Prostate gland (tissue), 2 donors: ENCODE results near the gene SNAPC4. TPM values are rescaled to one million over a fixed set of nuclear protein-coding genes. Genes with fewer than 3 reads are reported as not detected.

ENCODE experiments used
- DNase-seq: peaks from one replicate; pipeline ENCODE4 v3.0.0-alpha.2; 2019; ENCODE audit warnings: low spot score
- H3K27ac ChIP-seq, 2 donors: fragments of 200-600 bp; sonication (generic); 2 replicates each; pipeline ENCODE4 v1.5.1; 2017 to 2019
- H3K27me3 ChIP-seq: fragments of 200-600 bp; sonication (generic); replicated peaks from 2 replicates; pipeline ENCODE4 v1.5.1; 2019; ENCODE audit not compliant: insufficient read depth
- H3K36me3 ChIP-seq, 2 donors: fragments of 200-600 bp; sonication (generic); 1 replicate in 1 of 2; 2 replicates in 1 of 2; pipeline versions ENCODE4 v1.5.1 to v1.8.1; 2017 to 2019
- H3K4me1 ChIP-seq: fragments of 200-600 bp; sonication (generic); replicated peaks from 2 replicates; pipeline ENCODE4 v1.5.1; 2019
- H3K4me3 ChIP-seq, 2 donors: fragments of 200-600 bp; sonication (generic); 2 replicates each; pipeline ENCODE4 v1.5.1; 2017 to 2019
- H3K9me3 ChIP-seq: fragments of 200-600 bp; sonication (generic); 2 replicates; pipeline ENCODE4 v1.5.1; 2017
- POLR2A ChIP-seq: fragments of 450-650 bp; IDR thresholded peaks from one replicate; pipeline ENCODE4 v1.6.1; 2016; ENCODE audit warnings: antibody characterized with exemption, mild to moderate bottlenecking
- POLR2AphosphoS5 ChIP-seq: sonication (generic); formaldehyde crosslinking; IDR thresholded peaks from one replicate; pipeline ENCODE4 v1.6.1; 2017; ENCODE audit warnings: antibody characterized with exemption
- WGBS: methylation state at CpG from one replicate; pipeline ENCODE4 v1.1.5; 2018; 5-methylcytosine and 5-hydroxymethylcytosine counted together
- intact Hi-C: fragments of 100-400 bp; cut with DNase I; formaldehyde crosslinking; loops from one replicate; pipeline ENCODE4 v1.14.2; 2022
- total RNA-seq, 2 donors: library from RNA; depleted of rRNA; stranded (reverse); fragments of >200 nt; gene quantifications; one replicate each; pipeline ENCODE4 v1.1.0, GENCODE V29; 2016
- TF ChIP-seq, protein P1 (sequence below), 4 experiments: fragments of 200-600 bp in 2 of 4; fragments of 450-650 bp in 2 of 4; sonication (generic) in 2 of 4; IDR thresholded peaks; 1 replicate in 3 of 4; 2 replicates in 1 of 4; pipeline ENCODE4 v1.5.1; 2016 to 2019; ENCODE audit warnings: antibody characterized with exemption in 4 of 4, mild to moderate bottlenecking in 2 of 4, moderate library complexity in 2 of 4

Gene SNAPC4
- total RNA-seq, 2 donors from 2014 or later, result 8.6 to 22.2 TPM

DNA sequence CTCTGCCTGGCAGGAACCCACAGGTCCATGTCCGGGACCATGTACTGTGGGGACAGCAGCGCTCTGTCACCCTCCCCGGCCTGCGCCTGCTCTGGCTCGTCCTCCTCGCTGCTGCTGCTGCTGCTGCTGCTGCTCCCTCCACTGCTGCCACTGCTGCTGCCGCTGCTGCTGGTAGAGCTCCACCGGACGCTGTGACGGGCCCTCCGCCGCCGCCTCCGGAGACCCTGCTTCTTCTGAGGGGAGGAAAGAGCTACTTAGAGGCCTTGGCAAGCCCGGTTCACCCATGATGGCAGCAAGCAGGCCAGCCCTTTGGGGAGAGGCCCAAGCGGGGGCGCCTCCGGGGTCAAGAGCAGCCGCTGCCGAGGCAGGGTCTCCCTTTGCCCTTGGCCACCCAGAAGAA lies 16.5 kb downstream of the SNAPC4 start:
- Histone ChIP-seq H3K9me3 (no peaks in the 10 kb centered on the region), H3K4me3 (no peak overlapping the region), H3K27ac (no peak overlapping the region), H3K4me1 (no peaks in the 10 kb centered on the region), H3K36me3 (no peaks in the 10 kb centered on the region), H3K27me3 (no peaks in the 10 kb centered on the region)
- TF ChIP-seq, protein P1, sequence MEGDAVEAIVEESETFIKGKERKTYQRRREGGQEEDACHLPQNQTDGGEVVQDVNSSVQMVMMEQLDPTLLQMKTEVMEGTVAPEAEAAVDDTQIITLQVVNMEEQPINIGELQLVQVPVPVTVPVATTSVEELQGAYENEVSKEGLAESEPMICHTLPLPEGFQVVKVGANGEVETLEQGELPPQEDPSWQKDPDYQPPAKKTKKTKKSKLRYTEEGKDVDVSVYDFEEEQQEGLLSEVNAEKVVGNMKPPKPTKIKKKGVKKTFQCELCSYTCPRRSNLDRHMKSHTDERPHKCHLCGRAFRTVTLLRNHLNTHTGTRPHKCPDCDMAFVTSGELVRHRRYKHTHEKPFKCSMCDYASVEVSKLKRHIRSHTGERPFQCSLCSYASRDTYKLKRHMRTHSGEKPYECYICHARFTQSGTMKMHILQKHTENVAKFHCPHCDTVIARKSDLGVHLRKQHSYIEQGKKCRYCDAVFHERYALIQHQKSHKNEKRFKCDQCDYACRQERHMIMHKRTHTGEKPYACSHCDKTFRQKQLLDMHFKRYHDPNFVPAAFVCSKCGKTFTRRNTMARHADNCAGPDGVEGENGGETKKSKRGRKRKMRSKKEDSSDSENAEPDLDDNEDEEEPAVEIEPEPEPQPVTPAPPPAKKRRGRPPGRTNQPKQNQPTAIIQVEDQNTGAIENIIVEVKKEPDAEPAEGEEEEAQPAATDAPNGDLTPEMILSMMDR (IDR thresholded peaks at IDR 0.05), result no peak
- TF ChIP-seq POLR2AphosphoS5 (no peak), POLR2A (no peak)
- intact Hi-C loops, result no loop called here
- 94% methylated on average over 17 of the region's 20 CpGs for WGBS
- no peak for DNase-seq

DNA sequence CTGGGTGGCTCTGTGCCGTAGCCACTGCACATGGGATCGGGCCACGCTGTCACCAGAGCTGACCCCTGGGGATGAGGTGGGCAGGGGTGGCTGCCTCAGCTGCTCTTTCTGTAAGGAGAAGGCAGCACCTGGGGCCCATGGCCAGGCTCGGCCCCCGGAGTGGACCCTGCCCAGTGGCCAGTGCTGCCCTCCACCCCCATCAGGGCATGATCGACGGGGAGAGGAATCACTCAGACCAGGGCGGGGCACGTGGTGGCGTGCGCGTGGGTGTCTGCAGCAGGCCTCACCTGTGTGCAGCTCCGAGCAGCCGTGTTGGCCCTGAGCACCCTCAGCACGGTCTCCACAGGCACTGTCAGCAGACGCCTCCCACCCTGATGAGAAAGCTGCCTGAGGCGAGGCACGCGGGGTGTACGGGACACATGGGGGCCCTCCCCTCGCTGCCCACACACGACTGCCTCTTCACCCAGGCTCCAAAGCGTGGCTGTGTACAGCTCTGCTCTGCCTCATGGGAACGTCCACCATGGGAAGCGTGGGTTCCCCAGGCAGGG lies 17.9 kb downstream of the SNAPC4 start:
- H3K4me1 ChIP-seq, result no peaks in the 10 kb centered on the region
- no peak overlapping the region for H3K27ac ChIP-seq
- no peak for DNase-seq
- H3K4me3 ChIP-seq, result no peak overlapping the region
- 92% methylated on average over 22 of the region's 25 CpGs for WGBS
- no peaks in the 10 kb centered on the region for H3K9me3 ChIP-seq
- no peaks in the 10 kb centered on the region for H3K27me3 ChIP-seq
- H3K36me3 ChIP-seq, result no peaks in the 10 kb centered on the region
- TF ChIP-seq POLR2AphosphoS5 (no peak), POLR2A (no peak)
- TF ChIP-seq, protein P1 (IDR thresholded peaks at IDR 0.05), result no peak
- intact Hi-C loops, result no loop called here

DNA sequence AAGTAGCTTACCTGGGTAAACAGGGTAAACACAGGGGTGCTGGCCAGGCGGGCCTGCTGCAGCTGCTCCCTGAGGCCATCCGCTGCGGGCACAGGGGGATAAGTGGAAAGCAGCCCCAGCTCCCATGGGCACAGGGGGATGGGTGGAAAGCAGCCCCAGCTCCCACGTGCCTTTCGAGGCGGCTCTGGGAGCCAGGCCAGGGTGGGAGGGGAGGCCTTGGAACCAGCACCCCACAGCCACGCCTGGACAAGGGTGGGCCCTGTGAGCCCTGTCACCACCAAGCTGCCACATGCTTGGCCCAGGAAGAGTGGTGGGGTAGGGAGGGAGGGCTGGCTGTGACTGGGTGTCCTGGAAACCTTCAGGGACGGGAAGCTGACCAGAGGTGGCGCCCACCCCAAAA lies 18.7 kb downstream of the SNAPC4 start:
- TF ChIP-seq, protein P1 (IDR thresholded peaks at IDR 0.05), result no peak
- TF ChIP-seq POLR2A (no peak), POLR2AphosphoS5 (no peak)
- Histone ChIP-seq H3K27me3 (no peaks in the 10 kb centered on the region), H3K4me1 (no peaks in the 10 kb centered on the region), H3K9me3 (no peaks in the 10 kb centered on the region), H3K27ac (no peak overlapping the region), H3K36me3 (no peaks in the 10 kb centered on the region), H3K4me3 (no peak overlapping the region)
- 80% methylated on average over 9 of the region's 9 CpGs for WGBS
- intact Hi-C loops, result no loop called here
- DNase-seq, result no peak

DNA sequence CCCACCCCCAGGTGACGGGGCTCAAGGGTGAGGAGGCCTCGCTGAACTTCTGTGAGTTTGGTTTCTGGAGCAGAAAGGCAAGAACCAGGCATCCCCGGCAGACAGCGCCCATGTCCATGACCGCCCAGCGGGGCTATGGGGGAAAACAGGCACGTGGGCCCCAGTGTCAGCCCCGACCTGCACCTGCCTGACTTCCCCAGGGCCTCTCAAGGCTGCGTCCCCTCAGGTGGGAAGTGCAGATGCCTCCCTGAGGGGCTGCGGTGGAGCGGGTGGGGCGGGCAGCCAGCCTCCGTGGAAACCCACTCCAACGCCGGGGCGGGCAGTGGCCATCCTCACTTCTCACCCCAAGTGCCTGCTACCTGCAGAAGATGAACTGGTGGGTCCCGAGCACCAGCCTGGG lies 19.6 kb downstream of the SNAPC4 start:
- Histone ChIP-seq H3K4me3 (no peak overlapping the region), H3K27me3 (no peaks in the 10 kb centered on the region), H3K4me1 (no peaks in the 10 kb centered on the region), H3K36me3 (no peaks in the 10 kb centered on the region), H3K9me3 (no peaks in the 10 kb centered on the region), H3K27ac (no peak overlapping the region)
- DNase-seq, result no peak
- intact Hi-C loops, result no loop called here
- TF ChIP-seq, protein P1 (IDR thresholded peaks at IDR 0.05), result no peak
- no peak for TF ChIP-seq POLR2A
- no peak for TF ChIP-seq POLR2AphosphoS5
- WGBS, result 98% methylated on average over 14 of the region's 17 CpGs

DNA sequence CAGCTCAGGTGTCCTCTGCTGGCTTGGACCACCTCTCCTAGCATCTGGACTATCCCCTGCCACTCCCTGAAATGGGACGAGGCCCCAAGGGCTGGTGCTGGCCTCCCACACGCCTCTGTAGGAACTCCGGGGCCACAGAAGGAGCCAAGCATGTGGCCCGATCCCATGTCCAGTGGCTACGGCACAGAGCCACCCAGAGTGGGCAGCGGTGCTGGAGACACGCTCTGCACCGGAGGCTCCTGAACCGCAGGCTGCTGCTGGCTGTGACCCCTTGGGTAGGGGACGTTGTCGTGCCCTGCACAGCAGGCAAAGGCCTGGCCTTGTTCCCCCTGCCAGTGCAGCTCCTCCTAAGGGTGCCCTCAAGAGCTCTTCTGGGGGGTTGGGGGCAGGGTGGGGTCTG lies 20.1 kb downstream of the SNAPC4 start:
- Histone ChIP-seq H3K27me3 (no peaks in the 10 kb centered on the region), H3K4me3 (no peak overlapping the region), H3K27ac (no peak overlapping the region), H3K36me3 (no peaks in the 10 kb centered on the region), H3K4me1 (no peaks in the 10 kb centered on the region), H3K9me3 (no peaks in the 10 kb centered on the region)
- intact Hi-C loops, result no loop called here
- TF ChIP-seq, protein P1 (IDR thresholded peaks at IDR 0.05), result no peak
- TF ChIP-seq POLR2A (no peak), POLR2AphosphoS5 (no peak)
- DNase-seq, result no peak
- WGBS, result 84% methylated on average over 6 of the region's 11 CpGs
